RPMI8226 (cell line): Measurements from ENCODE around the gene GIMAP2.
"Not testable (repeated sequence)": the region's sequence is repeated elsewhere in the genome, so short reads cannot be mapped to it uniquely, and the experiment has no call there.

Source experiments
- DNase-seq: peaks from one replicate; pipeline ENCODE4 v3.0.0-alpha.2; 2015

The GIMAP2 gene

GRCh38 chr7:150685219-150686029, at the start of gene GIMAP2:
TSS of gene GIMAP2 (plus strand) at chr7:150685706. CDS start at chr7:150687060, 1,354 bp downstream.
- peak; percentile 81 for DNase-seq

GRCh38 chr7:150641854-150642253, 43.7 kb upstream of the GIMAP2 start:
- no peak for DNase-seq

- DNase-seq: no peak
Observed at GRCh38 chr7:150642926-150643325, 42.6 kb upstream of the GIMAP2 start.

- DNase-seq: no peak
Observed at GRCh38 chr7:150645259-150646020, 40.1 kb upstream of the GIMAP2 start.

- DNase-seq: no peak
Observed at GRCh38 chr7:150648353-150649079, 37.0 kb upstream of the GIMAP2 start.

GRCh38 chr7:150649080-150649385, 36.5 kb upstream of the GIMAP2 start:
- no peak for DNase-seq

GRCh38 chr7:150654692-150655091, 30.8 kb upstream of the GIMAP2 start:
- DNase-seq: no peak

GRCh38 chr7:150656047-150656446, 29.5 kb upstream of the GIMAP2 start:
- DNase-seq: no peak

- no peak for DNase-seq
Observed at GRCh38 chr7:150657526-150657925, 28.0 kb upstream of the GIMAP2 start.

- DNase-seq: no peak
Observed at GRCh38 chr7:150660939-150661613, 24.4 kb upstream of the GIMAP2 start.

- not testable (repeated sequence) for DNase-seq
Observed at GRCh38 chr7:150662821-150663220, 22.7 kb upstream of the GIMAP2 start.

GRCh38 chr7:150663802-150664494, 21.6 kb upstream of the GIMAP2 start:
- peak; percentile 13 for DNase-seq

- no peak for DNase-seq
Observed at GRCh38 chr7:150665089-150665748, 20.3 kb upstream of the GIMAP2 start.

GRCh38 chr7:150665896-150666295, 19.6 kb upstream of the GIMAP2 start:
- no peak for DNase-seq

GRCh38 chr7:150666412-150666811, 19.1 kb upstream of the GIMAP2 start:
- DNase-seq: no peak

GRCh38 chr7:150668472-150668911, 17.0 kb upstream of the GIMAP2 start:
- DNase-seq: no peak

- DNase-seq: no peak
Observed at GRCh38 chr7:150668977-150669376, 16.5 kb upstream of the GIMAP2 start.

- DNase-seq: not testable (repeated sequence)
Observed at GRCh38 chr7:150671798-150672585, 13.5 kb upstream of the GIMAP2 start.

- no peak for DNase-seq
Observed at GRCh38 chr7:150675714-150676113, 9.8 kb upstream of the GIMAP2 start.

GRCh38 chr7:150676276-150676675, 9.2 kb upstream of the GIMAP2 start:
- DNase-seq: peak; percentile 23

GRCh38 chr7:150676854-150677253, 8.7 kb upstream of the GIMAP2 start:
- DNase-seq: not testable (repeated sequence)
